Endodermal cell (in vitro differentiated cells): Measurements from ENCODE around the gene ZSWIM6. TPM values are rescaled to one million over a fixed set of nuclear protein-coding genes. Genes with fewer than 3 reads are reported as not detected.

ENCODE experiments used
- DNase-seq: peaks from one replicate; pipeline ENCODE4 v3.0.0-alpha.2; 2017
- H3K27ac ChIP-seq: 2 replicates; pipeline ENCODE4 v1.5.1; 2013; ENCODE audit warnings: mild to moderate bottlenecking, low read depth, low read length, moderate library complexity
- H3K27me3 ChIP-seq: 2 replicates; pipeline ENCODE4 v1.6.1; 2013; ENCODE audit warnings: mild to moderate bottlenecking, low read length, moderate library complexity; ENCODE audit not compliant: insufficient read depth, control insufficient read depth, poor library complexity, severe bottlenecking
- H3K36me3 ChIP-seq: 2 replicates; pipeline ENCODE4 v1.7.0; 2013; ENCODE audit warnings: mild to moderate bottlenecking, low read length, moderate library complexity; ENCODE audit not compliant: control insufficient read depth, insufficient read depth
- H3K4me1 ChIP-seq: one replicate; pipeline ENCODE4 v1.7.0; 2013; ENCODE audit warnings: low read length; ENCODE audit not compliant: control insufficient read depth, insufficient read depth
- H3K4me3 ChIP-seq: 2 replicates; pipeline ENCODE4 v1.5.1; 2013; ENCODE audit warnings: mild to moderate bottlenecking, low read length, moderate library complexity
- H3K9ac ChIP-seq: 2 replicates; pipeline ENCODE4 v1.6.1; 2013; ENCODE audit warnings: mild to moderate bottlenecking, low read length, moderate library complexity; ENCODE audit not compliant: poor library complexity, severe bottlenecking; ENCODE audit errors: extremely low read depth
- H3K9me3 ChIP-seq: 2 replicates; pipeline ENCODE4 v1.6.1; 2013; ENCODE audit warnings: mild to moderate bottlenecking, low read length, moderate library complexity; ENCODE audit not compliant: control insufficient read depth
- H3K27ac Mint-ChIP-seq: 2 replicates; pipeline ENCODE4 v1.8.0; 2020; ENCODE audit warnings: mixed read lengths
- H3K27me3 Mint-ChIP-seq: 2 replicates; pipeline ENCODE4 v1.8.0; 2021; ENCODE audit warnings: mild to moderate bottlenecking, mixed read lengths; ENCODE audit not compliant: insufficient read depth
- H3K36me3 Mint-ChIP-seq: 2 replicates; pipeline ENCODE4 v1.8.0; 2020; ENCODE audit warnings: low read depth, mixed read lengths
- H3K4me1 Mint-ChIP-seq: 2 replicates; pipeline ENCODE4 v1.8.0; 2020; ENCODE audit warnings: mixed read lengths
- H3K4me3 Mint-ChIP-seq: 2 replicates; pipeline ENCODE4 v1.8.0; 2020; ENCODE audit warnings: mild to moderate bottlenecking, moderate library complexity, mixed read lengths
- H3K9me3 Mint-ChIP-seq: 2 replicates; pipeline ENCODE4 v1.8.0; 2020; ENCODE audit warnings: mild to moderate bottlenecking, mixed read lengths
- CTCF ChIP-seq: fragments of 200-600 bp; sonication (generic); conservative IDR thresholded peaks from 2 replicates; pipeline ENCODE4 v1.5.0; 2021; ENCODE audit warnings: antibody characterized with exemption, mild to moderate bottlenecking
- WGBS, 2 experiments: methylation state at CpG; one replicate each; pipeline versions ENCODE4 v1.1.5 to v1.1.7; 2013; ENCODE audit warnings: missing lambda C conversion rate in 2 of 2, mixed read lengths in 1 of 2; ENCODE audit not compliant: insufficient coverage in 1 of 2, insufficient read length in 1 of 2; 5-methylcytosine and 5-hydroxymethylcytosine counted together
- total RNA-seq, 2 donors: library from RNA; stranded (reverse); fragmentation: NEBNext Ultra II Directional in 1 of 2; extraction: Animal tissue kit (Norgen Biotek cat#: 25700) in 1 of 2; gene quantifications; 2 replicates in 1 of 2; 3 replicates in 1 of 2; pipeline ENCODE4 v1.2.1, GENCODE V29; 2021

The ZSWIM6 gene
- total RNA-seq, 2 donors from 2014 or later: 18.1 to 18.8 TPM

DNA sequence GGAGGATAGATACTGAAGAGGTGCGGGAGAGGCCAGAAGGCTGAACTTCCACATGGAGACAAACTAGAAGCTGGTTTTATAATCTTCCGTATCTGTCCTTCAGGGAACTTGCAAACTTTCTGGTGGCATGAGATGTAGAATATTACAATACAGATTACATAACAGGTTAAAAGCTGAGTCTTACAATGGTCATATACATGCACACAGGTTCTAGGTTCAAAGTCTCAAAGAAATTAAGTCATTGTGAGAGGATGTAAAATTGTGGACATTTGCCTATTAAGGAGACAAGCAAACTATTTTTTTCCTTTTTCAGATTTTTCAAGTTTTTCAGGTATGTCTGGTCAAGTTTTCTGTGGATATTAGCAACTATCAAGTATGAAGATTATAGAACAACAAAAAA, 10.4 kb upstream of the ZSWIM6 start:
- Histone ChIP-seq H3K36me3 (no peaks in the 10 kb centered on the region), H3K27ac (no peak overlapping the region), H3K9ac (no peak overlapping the region), H3K4me1 (peaks cover 3% of the 10 kb centered on the region), H3K9me3 (no peaks in the 10 kb centered on the region), H3K4me3 (no peak overlapping the region), H3K27me3 (peaks cover 7% of the 10 kb centered on the region)
- WGBS, 2 experiments: 96 to 100% methylated on average over 1 to 2 of the region's 2 CpGs
- Mint-ChIP-seq H3K27me3 (peaks cover 32% of the 10 kb centered on the region), H3K4me3 (no peak overlapping the region), H3K9me3 (no peaks in the 10 kb centered on the region), H3K27ac (no peak overlapping the region), H3K4me1 (peaks cover 18% of the 10 kb centered on the region), H3K36me3 (no peaks in the 10 kb centered on the region)
- no peak for DNase-seq
- no peak for TF ChIP-seq CTCF

- Histone ChIP-seq H3K9ac (no peak overlapping the region), H3K27ac (no peak overlapping the region), H3K36me3 (no peaks in the 10 kb centered on the region), H3K9me3 (no peaks in the 10 kb centered on the region), H3K4me1 (peaks cover 3% of the 10 kb centered on the region), H3K27me3 (peaks cover 16% of the 10 kb centered on the region), H3K4me3 (no peak overlapping the region)
- Mint-ChIP-seq H3K36me3 (no peaks in the 10 kb centered on the region), H3K27me3 (peaks cover 36% of the 10 kb centered on the region), H3K27ac (no peak overlapping the region), H3K4me1 (peaks cover 24% of the 10 kb centered on the region), H3K9me3 (no peaks in the 10 kb centered on the region), H3K4me3 (no peak overlapping the region)
- no peak for TF ChIP-seq CTCF
- WGBS, 2 experiments: 90 to 100% methylated on average over 1 to 4 of the region's 4 CpGs
- DNase-seq: no peak
These were observed 9.0 kb upstream of the ZSWIM6 start for GRCh38 chr5:61322738-61323725.

DNA sequence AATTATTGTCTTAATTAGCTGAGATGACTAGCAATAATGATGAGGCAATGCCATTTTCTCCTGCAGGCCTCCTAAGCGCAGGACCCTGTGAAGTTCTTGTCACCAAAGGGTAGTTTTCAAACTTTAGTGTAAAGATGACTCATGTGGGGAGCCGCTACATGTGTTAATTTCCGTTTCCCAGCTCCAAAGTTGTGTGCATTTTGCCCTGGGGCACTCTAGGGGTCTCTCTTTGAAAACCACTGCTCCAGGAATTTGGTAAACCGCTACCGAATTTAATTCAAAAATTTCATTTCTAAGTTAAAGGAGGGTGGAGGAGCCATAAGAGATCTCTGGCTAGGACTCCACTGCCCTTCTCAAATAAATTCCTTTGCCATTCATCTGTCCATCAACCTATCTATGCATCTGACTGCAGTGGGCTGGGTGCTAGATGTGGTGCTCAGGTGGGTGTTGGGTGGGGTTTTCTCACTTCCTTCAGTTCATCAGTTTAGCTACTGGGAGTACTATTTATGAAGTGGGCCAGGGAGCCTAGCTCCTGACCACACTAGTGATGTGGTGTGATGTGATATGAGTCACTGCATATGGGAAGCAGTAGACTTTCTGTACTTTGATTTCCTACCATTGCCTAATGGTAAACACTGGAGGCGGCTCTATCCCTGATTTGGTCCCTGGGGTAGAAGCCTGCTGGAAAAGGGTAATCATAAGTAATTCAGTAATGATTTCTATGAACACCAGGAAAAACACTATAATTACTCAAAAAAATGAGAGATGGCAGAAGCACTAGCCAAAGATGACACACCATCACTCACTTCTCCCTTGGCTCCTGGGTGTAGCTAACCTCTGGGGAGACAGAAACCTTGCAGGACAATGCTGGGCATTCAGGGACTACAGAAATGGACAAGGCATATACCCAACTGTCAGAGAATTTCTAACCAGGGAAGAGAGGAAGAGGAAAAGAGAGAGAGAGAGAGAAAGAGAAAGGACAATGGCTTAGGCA, 4.0 kb upstream of the ZSWIM6 start:
- Histone ChIP-seq H3K9me3 (no peaks in the 10 kb centered on the region), H3K36me3 (no peaks in the 10 kb centered on the region), H3K9ac (no peak overlapping the region), H3K4me1 (peaks cover 7% of the 10 kb centered on the region), H3K27ac (no peak overlapping the region), H3K27me3 (peaks cover 36% of the 10 kb centered on the region), H3K4me3 (no peak overlapping the region)
- Mint-ChIP-seq H3K36me3 (no peaks in the 10 kb centered on the region), H3K27ac (no peak overlapping the region), H3K4me3 (no peak overlapping the region), H3K4me1 (peaks cover 29% of the 10 kb centered on the region), H3K9me3 (no peaks in the 10 kb centered on the region), H3K27me3 (peaks cover 46% of the 10 kb centered on the region)
- peak; percentile 29 for DNase-seq
- TF ChIP-seq CTCF: peak; percentile 41
- 43 to 58% methylated on average over 3 to 6 of the region's 6 CpGs for WGBS, 2 experiments
